ENCODE data around the gene CDC45. TPM values are rescaled to one million over a fixed set of nuclear protein-coding genes. Genes with fewer than 3 reads are reported as not detected.
"Not testable (repeated sequence)": the region's sequence is repeated elsewhere in the genome, so short reads cannot be mapped to it uniquely, and the experiment has no call there.

Gene CDC45, protein sequence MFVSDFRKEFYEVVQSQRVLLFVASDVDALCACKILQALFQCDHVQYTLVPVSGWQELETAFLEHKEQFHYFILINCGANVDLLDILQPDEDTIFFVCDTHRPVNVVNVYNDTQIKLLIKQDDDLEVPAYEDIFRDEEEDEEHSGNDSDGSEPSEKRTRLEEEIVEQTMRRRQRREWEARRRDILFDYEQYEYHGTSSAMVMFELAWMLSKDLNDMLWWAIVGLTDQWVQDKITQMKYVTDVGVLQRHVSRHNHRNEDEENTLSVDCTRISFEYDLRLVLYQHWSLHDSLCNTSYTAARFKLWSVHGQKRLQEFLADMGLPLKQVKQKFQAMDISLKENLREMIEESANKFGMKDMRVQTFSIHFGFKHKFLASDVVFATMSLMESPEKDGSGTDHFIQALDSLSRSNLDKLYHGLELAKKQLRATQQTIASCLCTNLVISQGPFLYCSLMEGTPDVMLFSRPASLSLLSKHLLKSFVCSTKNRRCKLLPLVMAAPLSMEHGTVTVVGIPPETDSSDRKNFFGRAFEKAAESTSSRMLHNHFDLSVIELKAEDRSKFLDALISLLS
- total RNA-seq (2014; rRNA removed; shearing (Covaris generic); ENCODE audit: low replicate concordance): 54.6 and 56.3 TPM in 2 replicates

DNA sequence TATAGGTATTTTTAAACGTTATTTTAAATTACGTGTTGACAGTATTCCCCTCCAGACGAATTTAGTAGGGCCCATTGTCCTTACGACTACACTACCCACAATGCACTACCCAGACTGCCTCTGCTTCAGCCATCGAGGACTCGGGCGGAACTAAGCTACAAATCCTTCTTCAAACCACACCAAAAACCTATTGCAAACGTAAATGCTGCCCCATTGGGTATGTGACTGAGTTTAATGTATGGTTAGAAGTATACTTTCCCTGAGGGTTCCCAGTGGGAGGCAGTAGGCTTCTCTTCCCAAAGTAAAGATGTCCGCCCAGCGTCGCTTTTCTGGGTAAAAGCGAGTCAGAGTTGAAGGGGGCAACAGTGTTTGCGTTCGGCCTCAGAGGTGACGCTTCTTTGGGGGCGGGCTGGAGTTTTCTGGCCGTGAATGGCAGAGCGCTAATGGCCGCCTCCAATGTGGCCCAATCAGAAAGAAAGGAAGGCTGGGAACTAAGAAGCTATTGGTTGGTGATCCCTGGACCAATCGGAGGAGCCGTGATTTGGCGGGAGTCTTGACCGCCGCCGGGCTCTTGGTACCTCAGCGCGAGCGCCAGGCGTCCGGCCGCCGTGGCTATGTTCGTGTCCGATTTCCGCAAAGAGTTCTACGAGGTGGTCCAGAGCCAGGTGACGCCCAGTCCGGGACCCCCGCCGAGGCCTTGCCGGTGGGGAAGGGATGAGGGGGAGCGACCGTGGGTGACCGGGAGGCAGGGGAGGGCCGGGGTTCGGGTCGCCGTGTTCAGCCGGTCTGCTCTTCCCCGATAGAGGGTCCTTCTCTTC is at the start of gene CDC45:
TSS of gene CDC45 (plus strand) at position 566 of the 818 bp plus-strand sequence. CDS start at position 615, 49 bp downstream.
- DNase-seq (ENCODE audit: low read depth): peak; percentile 99
- in situ Hi-C loops (cut with HindIII; ENCODE audit: low pct_unique_long_range_greater_than_20kb, low sequenced_read_pairs): no loop called here

DNA sequence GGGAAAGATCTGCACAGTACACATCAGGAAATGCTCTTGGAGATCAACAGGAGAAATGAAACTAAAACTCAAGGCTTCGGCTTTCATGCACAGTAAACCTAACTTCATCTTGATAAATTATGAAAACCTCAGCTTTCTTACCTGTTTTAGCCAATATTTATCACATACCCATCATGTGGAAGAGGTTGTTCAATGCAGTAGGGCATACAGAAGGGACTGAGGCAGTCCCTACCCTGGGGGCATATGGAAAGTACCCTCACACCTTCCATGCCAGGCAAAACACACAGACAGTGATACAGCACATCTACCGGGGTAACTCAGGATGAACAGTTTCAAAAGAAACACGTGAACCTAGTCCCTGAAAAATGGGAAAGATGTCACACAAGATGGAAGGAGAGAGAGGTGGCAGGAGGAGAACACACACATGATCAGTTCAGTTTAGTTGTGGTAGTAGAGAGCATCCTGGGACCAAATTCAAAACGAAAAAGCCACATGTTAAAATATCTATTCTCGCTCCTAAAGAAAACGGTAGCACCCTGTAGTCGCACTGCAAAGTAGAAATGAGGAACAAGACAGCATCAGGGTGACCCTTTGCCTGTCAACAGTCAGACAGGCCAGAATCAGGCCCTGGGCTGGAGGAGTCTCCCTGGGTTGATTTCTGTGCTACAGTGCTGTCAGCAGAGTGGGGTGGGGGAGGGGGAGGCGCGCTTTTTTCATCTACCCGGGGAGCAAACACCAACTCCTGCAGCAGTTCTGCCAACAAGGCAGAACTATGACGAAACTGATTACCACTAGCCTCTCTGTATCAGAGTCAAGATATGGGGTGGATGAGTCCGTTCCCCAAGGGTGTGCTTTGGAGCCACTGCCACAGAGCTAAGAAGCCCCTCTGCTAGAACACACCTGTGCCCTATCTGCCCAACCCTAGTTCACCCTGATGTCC is 49.5 kb upstream of the CDC45 start:
- in situ Hi-C loops (cut with HindIII; ENCODE audit: low pct_unique_long_range_greater_than_20kb, low sequenced_read_pairs): no loop called here
- DNase-seq (ENCODE audit: low read depth): peak; percentile 32

DNA sequence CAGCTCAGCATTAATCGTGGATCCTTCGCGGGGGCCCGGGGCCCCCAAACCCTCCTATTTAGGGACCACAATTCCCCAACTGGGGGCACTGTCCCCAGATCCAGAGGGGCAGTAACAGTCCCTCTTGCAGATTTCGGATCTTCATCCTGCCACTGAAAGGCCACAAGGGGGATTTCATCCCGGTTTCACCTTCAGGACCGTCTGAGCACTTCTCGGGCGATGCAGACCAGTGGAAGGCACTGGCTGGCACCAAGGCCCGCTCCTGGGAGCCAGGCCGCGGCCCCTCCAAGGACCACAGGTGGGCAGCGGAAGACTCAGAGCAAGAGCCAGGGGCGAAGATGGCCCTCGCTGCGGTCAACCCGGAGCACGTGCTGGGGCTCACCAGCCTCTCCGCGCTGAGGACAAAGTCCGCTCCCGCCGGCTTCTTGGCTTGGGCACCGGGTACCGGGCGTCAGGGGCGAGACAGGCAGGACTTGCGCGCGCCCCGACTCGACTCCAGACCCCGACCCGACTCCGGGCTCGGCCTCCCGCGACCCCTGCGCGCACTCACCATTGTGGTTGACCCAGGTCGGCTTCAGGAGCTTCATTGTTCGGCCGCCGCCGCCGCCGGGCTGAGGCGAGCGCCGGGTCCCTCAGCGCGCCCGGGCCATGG is 48.7 kb upstream of the CDC45 start:
- in situ Hi-C loops (cut with HindIII; ENCODE audit: low pct_unique_long_range_greater_than_20kb, low sequenced_read_pairs): no loop called here
- DNase-seq (ENCODE audit: low read depth): peak; percentile 51

DNA sequence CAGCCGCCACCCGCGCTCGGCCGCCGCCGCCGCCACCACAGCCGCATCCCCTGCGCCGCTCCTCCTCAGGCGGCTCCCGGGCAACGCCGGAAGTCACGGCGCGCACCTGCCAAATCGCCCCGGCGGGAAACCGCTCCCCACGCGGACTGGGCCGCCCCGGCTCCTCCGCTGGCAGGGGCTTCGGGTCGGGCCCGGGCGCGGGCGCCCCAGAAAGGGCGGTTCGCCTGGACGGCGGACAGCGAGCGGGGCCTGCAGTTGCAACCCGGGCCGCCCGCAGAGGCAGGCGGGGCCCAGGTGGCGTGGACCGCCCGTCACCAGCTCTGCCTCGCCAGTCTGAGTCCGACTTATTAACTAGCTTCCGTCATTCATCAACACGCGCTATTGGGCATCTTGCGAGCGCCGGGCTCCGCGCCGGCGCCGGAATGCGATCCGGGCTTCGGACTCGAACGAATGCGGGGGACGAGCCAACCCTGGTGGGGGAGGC is 48.0 kb upstream of the CDC45 start, which contains the start of gene HIRA:
TSS of gene HIRA (minus strand) at position 85 of the 484 bp plus-strand sequence. CDS start 257 bp downstream, outside the sequence.
- in situ Hi-C loops (cut with HindIII; ENCODE audit: low pct_unique_long_range_greater_than_20kb, low sequenced_read_pairs): no loop called here
- peak; percentile 87 for DNase-seq (ENCODE audit: low read depth)

DNA sequence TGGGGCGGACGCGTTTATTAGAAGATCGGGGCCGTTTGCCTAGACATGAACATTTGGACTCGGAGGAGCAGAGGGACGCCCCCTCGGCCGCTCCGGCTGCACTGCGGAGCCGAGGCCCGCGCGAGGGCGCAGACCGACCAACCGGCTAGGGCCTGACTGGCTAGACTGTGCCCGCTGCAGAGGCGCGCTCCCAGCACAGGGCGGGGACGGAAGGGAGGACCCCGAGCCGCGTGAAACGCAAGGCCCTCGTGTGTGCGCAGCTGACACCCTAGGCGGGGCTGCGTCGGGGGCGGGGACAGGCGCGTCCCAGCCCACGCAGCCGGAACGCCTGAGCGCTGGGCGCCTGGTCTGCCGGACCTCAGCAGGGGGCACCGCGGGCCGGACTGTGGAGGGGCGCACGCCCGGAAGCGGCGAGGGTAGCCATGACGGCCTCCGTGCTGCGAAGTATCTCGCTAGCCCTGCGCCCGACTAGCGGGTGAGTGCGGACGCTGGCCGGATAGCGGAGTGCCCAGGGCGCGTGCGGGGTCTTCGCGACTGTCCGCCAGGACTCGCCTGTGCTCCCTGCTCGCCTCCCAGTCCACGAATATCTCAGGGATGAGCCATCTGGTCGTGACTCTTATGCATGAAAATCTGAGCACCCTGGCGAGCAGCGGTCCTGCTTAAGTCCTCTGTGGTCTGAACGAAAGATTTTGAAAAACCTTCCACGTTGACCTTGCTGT is 47.4 kb upstream of the CDC45 start, which contains the start of gene MRPL40:
TSS of gene MRPL40 (plus strand) at position 413 of the 719 bp plus-strand sequence. CDS start at position 423, 10 bp downstream.
- in situ Hi-C loops (cut with HindIII; ENCODE audit: low pct_unique_long_range_greater_than_20kb, low sequenced_read_pairs): no loop called here
- peak; percentile 96 for DNase-seq (ENCODE audit: low read depth)

DNA sequence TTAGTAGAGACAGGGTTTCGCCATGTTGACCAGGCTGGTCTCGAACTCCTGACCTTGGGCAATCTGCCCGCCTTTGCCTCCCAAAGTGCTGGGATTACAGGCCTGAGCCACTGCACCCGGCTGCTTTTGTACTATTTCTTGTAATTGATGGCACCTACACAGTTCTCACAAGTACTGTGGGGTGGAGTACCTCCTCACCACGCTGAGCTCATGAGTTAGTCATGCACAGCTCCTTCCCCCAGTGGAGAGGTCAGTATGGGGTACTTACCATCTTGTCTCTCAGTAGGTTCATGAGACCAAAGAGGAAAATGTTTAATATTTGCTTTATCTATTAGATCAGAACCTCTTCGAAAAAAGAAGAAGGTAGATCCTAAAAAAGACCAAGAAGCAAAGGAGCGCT is 45.3 kb upstream of the CDC45 start:
- in situ Hi-C loops (cut with HindIII; ENCODE audit: low pct_unique_long_range_greater_than_20kb, low sequenced_read_pairs): no loop called here
- DNase-seq (ENCODE audit: low read depth): no peak

DNA sequence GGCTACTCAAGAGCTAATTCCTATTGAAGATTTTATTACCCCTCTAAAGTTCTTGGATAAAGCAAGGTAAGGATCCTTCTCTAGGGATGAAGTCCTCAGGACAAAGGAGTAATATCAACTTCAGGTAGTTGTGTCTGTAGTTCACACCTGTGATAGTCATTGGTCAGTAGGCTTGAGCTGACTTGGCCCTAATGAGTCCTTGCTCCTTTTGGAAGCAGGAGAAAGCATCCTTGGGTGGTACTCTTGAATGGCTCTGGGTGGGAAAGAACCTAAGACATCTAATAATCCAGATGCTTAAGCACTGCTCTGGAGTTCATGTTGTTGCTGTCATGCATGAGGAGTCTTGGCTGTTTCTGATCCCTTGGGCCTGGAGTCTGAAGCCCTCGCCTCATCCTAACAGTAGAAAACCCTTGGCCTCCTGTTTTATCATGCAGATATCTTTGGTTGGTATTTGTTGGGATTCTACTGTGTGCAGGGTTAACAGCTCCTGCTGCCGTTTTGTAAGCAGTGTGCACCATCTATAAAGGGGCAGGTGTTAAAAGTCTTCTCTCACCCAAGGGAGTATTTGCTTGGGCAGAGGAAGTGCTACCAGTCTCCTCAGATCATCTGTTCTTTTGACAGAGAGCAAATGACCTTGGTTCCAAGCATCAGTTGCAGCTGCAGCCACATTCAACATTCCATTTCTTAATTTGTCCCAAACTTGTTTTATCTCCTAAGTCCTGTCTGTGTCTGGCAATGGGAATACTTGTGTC is 44.7 kb upstream of the CDC45 start:
- in situ Hi-C loops (cut with HindIII; ENCODE audit: low pct_unique_long_range_greater_than_20kb, low sequenced_read_pairs): no loop called here
- DNase-seq (ENCODE audit: low read depth): no peak

DNA sequence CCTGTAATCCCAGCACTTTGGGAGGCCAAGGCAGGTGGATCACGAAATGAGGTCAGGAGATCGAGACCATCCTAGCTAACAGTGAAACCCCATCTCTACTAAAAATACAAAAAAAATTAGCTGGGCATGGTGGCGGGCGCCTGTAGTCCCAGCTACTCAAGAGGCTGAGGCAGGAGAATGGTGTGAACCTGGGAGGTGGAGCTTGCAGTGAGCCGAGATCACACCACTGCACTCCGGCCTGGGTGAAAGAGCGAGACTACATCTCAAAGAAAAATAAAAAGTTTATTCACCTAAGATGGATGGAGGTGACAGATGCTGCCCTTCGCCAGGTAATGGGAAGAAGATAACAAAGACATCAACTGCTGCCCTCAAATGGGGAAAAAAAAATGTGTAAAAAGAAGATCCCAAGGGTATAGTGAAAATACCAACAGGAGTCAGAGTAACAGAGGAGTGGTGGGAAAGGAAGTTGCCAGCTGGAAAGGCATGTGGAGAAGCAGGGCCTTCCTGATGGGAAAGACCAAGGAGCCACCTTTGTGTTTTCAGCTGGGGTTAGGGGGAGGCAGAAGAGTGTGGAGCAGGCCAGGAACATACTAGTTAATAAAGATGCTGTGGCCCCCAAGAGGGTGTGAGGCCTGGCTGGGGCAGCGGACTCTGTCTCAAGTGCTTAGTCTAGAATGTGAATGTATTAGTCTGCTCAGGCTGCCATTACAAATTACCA is 43.1 kb upstream of the CDC45 start:
- in situ Hi-C loops (cut with HindIII; ENCODE audit: low pct_unique_long_range_greater_than_20kb, low sequenced_read_pairs); DNase-seq (ENCODE audit: low read depth): not testable (repeated sequence)

DNA sequence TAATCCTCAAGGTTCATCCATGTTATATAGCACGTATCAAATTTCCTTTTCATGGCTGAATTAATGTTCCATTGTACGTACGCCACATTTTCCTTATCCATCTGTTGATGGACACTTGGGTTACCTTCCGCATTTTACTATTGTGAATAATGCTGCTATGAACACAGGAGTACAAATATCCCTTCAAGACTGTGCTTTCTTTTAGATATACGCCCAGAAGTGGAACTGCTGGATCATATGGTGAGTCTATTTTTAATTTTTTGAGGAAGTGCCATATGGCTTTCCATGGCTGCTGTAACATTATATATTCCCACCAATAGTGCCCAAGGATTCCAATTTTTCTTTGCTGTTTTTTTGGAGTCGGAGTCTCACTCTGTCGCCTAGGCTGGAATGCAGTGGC is 41.4 kb upstream of the CDC45 start:
- in situ Hi-C loops (cut with HindIII; ENCODE audit: low pct_unique_long_range_greater_than_20kb, low sequenced_read_pairs): no loop called here
- no peak for DNase-seq (ENCODE audit: low read depth)

DNA sequence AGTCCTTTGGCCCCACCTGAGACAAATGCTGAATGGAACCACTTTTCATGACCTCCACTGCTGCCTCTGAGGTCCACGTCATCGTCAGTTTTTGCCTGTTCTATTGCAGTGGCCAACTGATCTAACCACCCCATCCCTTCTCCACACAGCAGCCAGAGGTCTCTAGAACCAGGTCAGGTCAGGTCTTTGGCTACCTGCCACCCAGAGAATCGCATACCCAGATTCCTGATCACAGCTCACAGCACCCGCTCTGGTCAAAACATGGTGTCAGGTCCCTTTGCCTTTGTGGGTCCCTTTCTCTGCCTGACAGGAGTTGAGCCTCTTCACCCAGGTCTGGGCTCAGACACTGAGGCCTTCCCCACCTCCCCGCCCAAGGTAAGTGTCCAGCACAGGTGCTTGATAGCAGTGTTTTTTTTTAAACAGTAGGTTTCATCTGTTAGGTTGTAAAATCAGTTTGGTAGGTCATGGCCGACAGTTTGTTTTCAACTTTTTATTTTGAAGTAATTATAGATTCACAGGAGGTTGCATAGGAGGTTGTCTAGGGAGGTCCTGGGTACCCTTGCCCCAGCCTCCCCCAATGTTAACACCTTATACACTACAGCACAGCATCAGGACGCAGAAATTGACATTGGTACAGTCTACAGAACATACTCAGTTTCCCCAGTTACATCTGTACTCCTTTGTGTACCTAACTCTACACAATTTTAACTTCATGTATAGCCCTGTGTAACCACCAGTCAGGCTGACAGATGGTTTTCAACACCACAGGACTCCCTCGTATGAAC is 39.1 kb upstream of the CDC45 start:
- DNase-seq (ENCODE audit: low read depth): no peak
- in situ Hi-C loops (cut with HindIII; ENCODE audit: low pct_unique_long_range_greater_than_20kb, low sequenced_read_pairs): no loop called here

DNA sequence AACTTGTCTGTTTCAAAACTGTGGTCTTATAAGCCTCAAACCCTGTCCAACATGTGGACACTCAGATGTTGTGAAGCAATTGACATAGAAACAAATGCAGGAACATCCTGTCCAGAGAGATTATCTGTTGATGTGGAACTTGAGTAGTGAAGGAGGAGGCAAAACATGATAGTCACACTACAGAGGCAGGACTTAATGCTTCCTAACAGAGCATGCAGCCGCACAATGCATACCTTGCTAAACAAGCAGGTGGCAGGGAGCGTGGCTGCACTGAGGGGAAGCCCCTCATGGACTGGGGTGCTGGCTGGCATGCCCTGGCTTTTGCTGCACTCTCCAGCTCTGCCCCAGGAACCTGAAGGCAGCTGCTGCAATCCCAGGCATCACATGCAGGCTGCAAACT is 37.6 kb upstream of the CDC45 start:
- in situ Hi-C loops (cut with HindIII; ENCODE audit: low pct_unique_long_range_greater_than_20kb, low sequenced_read_pairs): no loop called here
- no peak for DNase-seq (ENCODE audit: low read depth)

DNA sequence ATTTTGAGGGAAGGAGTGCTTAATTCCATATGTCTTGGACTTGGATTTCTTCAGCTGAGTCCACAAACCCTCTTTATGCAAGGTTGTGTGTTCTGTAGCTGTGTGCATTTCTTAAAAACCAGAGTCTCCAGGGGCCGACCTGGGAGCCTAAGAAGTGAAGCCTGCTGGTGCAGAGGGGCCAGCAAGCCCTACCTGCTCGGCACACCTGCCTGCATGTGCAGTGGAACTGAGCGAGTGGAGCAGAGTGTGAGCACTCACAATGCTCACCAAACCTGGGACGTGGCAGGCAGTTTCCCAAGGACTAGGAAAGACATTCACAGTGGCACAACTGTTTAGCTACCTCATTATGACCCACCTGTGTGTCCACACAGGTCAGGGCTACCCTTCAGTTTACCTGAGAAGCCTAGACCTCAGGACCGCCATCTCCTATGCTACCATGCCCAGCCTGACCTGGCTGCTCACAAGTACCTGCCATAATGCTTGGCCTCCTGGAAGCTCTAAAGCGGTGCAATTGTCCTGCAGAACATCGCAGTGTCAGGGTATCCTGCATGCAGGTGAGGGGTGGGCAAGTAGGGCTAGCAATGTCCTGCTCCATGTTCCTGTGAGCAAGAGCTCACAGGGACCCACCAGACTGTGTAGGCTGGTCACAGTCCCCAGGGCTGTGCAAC is 36.0 kb upstream of the CDC45 start:
- in situ Hi-C loops (cut with HindIII; ENCODE audit: low pct_unique_long_range_greater_than_20kb, low sequenced_read_pairs): no loop called here
- no peak for DNase-seq (ENCODE audit: low read depth)

DNA sequence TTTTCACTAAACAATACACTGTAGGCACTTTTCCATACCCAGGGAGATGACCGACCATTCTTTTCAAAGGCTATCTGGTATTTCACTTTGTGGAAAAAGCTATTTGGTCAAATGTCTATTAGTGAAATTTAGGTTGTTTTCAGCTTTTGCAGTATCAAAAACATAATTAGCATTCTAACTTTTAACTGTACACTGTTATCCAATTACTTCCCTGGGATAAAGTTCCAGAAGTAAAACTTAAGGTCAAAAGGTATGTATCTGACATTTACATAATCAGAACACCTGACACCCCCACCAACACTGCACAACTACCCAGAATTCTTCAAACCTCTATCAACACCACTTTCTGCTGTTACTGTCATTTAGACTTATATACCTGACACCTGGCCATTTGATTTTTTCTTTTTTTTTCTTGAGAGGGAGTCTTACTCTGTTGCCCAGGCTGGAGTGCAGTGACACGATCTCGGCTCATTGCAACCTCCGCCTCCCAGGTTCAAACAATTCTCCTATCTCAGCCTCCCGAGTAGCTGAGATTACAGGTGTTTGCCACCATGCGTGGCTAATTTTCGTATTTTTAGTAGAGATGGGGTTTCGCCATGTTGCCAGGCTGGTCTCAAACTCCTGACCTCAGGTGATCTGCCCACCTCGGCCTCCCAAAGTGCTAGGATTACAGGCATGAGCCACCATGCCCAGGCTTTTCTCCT is 34.3 kb upstream of the CDC45 start:
- in situ Hi-C loops (cut with HindIII; ENCODE audit: low pct_unique_long_range_greater_than_20kb, low sequenced_read_pairs): not testable (repeated sequence)

More for the DNA sequence above, 34.3 kb upstream of the CDC45 start:
- DNase-seq (ENCODE audit: low read depth): not testable (repeated sequence)

Measured in Caki2 (cell line).